ENCODE results near the gene APMAP. TPM values are rescaled to one million over a fixed set of nuclear protein-coding genes. Genes with fewer than 3 reads are reported as not detected.

APMAP gene
- total and polyA plus RNA-seq, 9 of the 15 experiments (the other 6 are each of a cell fraction or from before 2014, with no cell fraction given), result 6.7 to 18.2 (median 14.4) TPM

DNA sequence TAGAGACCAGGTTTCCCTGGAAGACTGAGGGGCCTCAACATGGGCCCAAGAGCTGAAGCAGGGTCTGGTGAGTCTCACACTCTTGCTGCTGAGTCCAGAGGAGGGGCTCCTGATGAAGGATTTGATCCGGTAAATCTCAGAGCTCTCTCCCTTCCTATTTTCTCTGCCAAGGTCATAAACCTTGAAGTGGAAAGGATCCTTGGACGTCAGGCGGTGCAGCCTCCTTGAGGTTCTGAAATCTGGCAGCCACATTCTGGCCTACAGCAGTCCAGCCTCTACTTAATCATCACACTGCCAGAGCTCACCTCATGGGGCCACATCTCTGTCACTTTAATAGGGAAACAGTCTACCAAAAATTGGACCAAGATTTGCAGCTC is 41.4 kb upstream of the APMAP start:
- in situ Hi-C loops (cut with MboI), result no loop called here
- WGBS (ENCODE audit: insufficient coverage, low coverage, missing lambda C conversion rate), result 67% methylated on average over 1 of the region's 3 CpGs
- Histone ChIP-seq H3K4me3 (no peak overlapping the region), H3K9me3 (replicated peaks; ENCODE audit: control insufficient read depth, insufficient read depth, low read depth, low read length) (no peaks in the 10 kb centered on the region), H3K27ac (ENCODE audit: extremely low read depth, low read depth, low read length) (no peak overlapping the region), H3K27me3 (ENCODE audit: control insufficient read depth in 2 of 2, insufficient read depth in 2 of 2, low read length in 2 of 2) (peaks cover 0 to 31% of the 10 kb centered on the region in 2 experiments; a peak in 3 of 5 replicates), H3K79me2 (ENCODE audit: control insufficient read depth, insufficient read depth, low read length) (no peaks in the 10 kb centered on the region), H3K9ac (ENCODE audit: insufficient read depth in 1 of 2, low read depth in 2 of 2, low read length in 2 of 2) (no peak overlapping the region), H3K4me1 (replicated peaks in 1 of 2; ENCODE audit: control insufficient read depth in 2 of 2, insufficient read depth in 2 of 2, low read length in 2 of 2) (peaks cover 4 to 11% of the 10 kb centered on the region in 2 experiments; a peak in 3 of 5 replicates), H4K20me1 (replicated peaks; ENCODE audit: control insufficient read depth, insufficient read depth, low read length) (no peaks in the 10 kb centered on the region), H3K9me1 (ENCODE audit: control insufficient read depth, insufficient read depth, low read length) (no peaks in the 10 kb centered on the region), H2AFZ (ENCODE audit: low read depth, low read length) (no peak overlapping the region), H3K36me3 (ENCODE audit: control insufficient read depth, insufficient read depth, low read length) (no peaks in the 10 kb centered on the region), H3K4me2 (ENCODE audit: insufficient read depth, low read length) (no peak overlapping the region)
- no TSS peak for BruUV-seq (replicated peaks)
- intact Hi-C loops (cut with micrococcal nuclease), result no loop called here
- TF ChIP-seq POLR2AphosphoS2 (IDR thresholded peaks at IDR 0.05; ENCODE audit: low read length) (no peak), CEBPB (tag; IDR thresholded peaks at IDR 0.05) (no peak), STAG1 (CRISPR knock-in tag; IDR thresholded peaks at IDR 0.05; ENCODE audit: borderline replicate concordance) (no peak), GTF2B (IDR thresholded peaks at IDR 0.05; ENCODE audit: extremely low read depth, insufficient read length) (no peak), TSC22D4 (tag; IDR thresholded peaks at IDR 0.05) (no peak), ATF1 (CRISPR knock-in tag; IDR thresholded peaks at IDR 0.05) (no peak), ATF1 (tag; IDR thresholded peaks at IDR 0.05) (no peak), RAD51 (IDR thresholded peaks at IDR 0.05; ENCODE audit: borderline replicate concordance, low read depth) (no peak)
- TF ChIP-seq, protein P1, sequence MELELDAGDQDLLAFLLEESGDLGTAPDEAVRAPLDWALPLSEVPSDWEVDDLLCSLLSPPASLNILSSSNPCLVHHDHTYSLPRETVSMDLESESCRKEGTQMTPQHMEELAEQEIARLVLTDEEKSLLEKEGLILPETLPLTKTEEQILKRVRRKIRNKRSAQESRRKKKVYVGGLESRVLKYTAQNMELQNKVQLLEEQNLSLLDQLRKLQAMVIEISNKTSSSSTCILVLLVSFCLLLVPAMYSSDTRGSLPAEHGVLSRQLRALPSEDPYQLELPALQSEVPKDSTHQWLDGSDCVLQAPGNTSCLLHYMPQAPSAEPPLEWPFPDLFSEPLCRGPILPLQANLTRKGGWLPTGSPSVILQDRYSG (tag; conservative IDR thresholded peaks at IDR 0.05; ENCODE audit: low read depth), result no peak
- CTCF ChIA-PET (ENCODE audit: low intra/inter-chr PET ratio), result no interaction called here
- ATAC-seq, result no peak
- FAIRE-seq, result no peak
- POLR2A ChIA-PET, result interaction anchor here (1.0 kb wide), 1 partner anchor 26 kb away, joined by 3 read pairs; no protein-coding TSS in a partner anchor
- no peak for DNase-seq (ENCODE audit: extremely low read depth in 1 of 4, low spot score in 3 of 4)

Data from K562 (cell line).